Nephron (organoid): ENCODE results near the gene ADAMTSL1.

ENCODE experiments used
- H3K27ac Mint-ChIP-seq, 3 experiments: 2 replicates each; pipeline ENCODE4 v1.8.0; 2020; ENCODE audit warnings: mixed read lengths in 3 of 3, mild to moderate bottlenecking in 2 of 3, moderate library complexity in 1 of 3
- H3K27me3 Mint-ChIP-seq: 2 replicates; pipeline ENCODE4 v1.8.0; 2021; ENCODE audit warnings: low read depth, mild to moderate bottlenecking, moderate library complexity, mixed read lengths
- H3K36me3 Mint-ChIP-seq: 2 replicates; pipeline ENCODE4 v1.8.0; 2020; ENCODE audit warnings: low read depth, mixed read lengths
- H3K4me1 Mint-ChIP-seq: 2 replicates; pipeline ENCODE4 v1.8.0; 2020; ENCODE audit warnings: mixed read lengths
- H3K4me3 Mint-ChIP-seq, 3 experiments: 2 replicates each; pipeline ENCODE4 v1.8.0; 2020; ENCODE audit warnings: mild to moderate bottlenecking in 3 of 3, mixed read lengths in 3 of 3, moderate library complexity in 2 of 3
- H3K9me3 Mint-ChIP-seq: 2 replicates; pipeline ENCODE4 v1.8.0; 2020; ENCODE audit warnings: mixed read lengths
- CTCF ChIP-seq, 3 experiments: fragments of 200-600 bp; sonication (generic); IDR thresholded peaks; one replicate each; pipeline ENCODE4 v1.5.0; 2021; ENCODE audit warnings: antibody characterized with exemption in 3 of 3; ENCODE audit not compliant: unreplicated experiment in 3 of 3

ADAMTSL1 gene

DNA sequence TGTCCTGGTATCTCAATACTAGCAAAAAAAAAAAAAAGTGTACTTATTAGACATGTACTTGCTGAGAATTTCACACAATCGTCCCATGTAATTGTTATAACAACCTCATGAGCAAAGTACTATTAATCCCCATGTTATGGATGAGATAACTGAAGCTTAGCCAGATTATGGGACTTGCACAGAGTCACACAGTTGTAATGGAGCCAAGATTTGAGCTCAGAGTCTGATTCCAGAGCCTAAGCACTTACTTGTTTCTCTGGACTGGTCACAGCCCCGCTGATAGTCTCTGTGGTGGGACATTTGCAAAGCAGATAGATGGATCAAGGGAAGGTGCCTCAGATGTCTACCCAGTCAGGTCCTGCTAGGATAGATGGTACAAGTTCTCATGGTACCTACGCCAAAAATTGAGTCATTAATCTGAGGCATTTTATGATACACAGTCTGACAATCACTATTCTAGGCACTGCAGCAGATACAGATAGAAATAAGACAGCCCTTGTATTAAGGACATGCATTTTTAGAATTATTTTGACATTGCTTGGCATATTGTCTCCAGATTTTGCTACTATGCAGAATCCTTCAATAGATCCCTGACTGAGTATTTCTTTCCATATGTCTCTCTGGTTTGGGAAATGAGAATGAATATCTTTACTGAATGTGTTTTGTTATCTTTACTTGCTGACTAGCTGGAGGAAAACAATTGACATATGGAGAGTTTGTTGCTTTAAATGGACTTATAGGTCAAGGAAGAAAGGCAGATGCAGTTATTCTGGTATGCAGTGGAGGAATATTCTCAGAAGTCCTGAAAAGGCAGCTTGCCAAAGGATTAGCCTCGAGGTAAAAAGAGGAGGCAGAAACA lies 149.5 kb downstream of the ADAMTSL1 start:
- TF ChIP-seq CTCF (IDR thresholded peaks at IDR 0.05; ENCODE audit: unreplicated experiment in 3 of 3) = no peak
- Mint-ChIP-seq H3K4me1 (peaks cover 26% of the 10 kb centered on the region), H3K36me3 (peaks cover 16% of the 10 kb centered on the region)

DNA sequence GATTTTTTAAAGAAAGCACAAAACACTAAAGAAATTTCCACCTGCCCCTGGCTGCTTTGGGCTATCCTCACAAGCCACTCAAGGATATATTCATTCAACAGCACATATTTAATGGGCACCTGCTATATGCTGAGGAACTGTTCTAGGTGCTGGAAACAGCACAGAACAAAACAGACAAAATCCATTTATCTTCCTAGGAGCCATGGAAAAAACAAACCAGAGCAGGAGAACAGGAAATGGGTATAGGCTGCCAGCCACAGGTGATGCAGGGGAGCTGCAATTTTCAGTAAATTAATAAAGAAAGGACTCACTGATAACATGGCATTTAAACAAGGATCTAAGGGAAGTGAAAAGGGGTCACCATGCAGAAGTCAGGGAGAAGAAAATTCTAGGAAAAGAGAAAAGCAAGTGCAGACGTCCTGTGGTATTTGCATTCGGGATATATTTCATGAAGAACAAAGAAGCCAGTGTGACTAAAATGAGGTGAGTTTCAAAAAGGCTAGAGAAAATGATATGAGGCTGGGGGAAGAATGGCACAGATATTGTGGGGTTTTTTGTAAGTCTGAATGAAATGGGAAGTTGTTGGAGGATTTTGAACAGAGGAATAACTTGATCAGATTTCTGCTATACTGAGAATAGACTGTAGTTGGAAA lies 152.2 kb downstream of the ADAMTSL1 start:
- H3K4me1 Mint-ChIP-seq = peaks cover 8% of the 10 kb centered on the region
- H3K27me3 Mint-ChIP-seq = no peaks in the 10 kb centered on the region
- no peak overlapping the region for H3K27ac Mint-ChIP-seq
- peaks cover 16% of the 10 kb centered on the region for H3K36me3 Mint-ChIP-seq
- H3K4me3 Mint-ChIP-seq = no peak overlapping the region
- peaks cover 11% of the 10 kb centered on the region for H3K9me3 Mint-ChIP-seq
- TF ChIP-seq CTCF (IDR thresholded peaks at IDR 0.05; ENCODE audit: unreplicated experiment in 3 of 3) = no peak

More for the DNA sequence above, 149.5 kb downstream of the ADAMTSL1 start:
- Mint-ChIP-seq H3K27me3 (no peaks in the 10 kb centered on the region), H3K4me3 (no peak overlapping the region), H3K9me3 (peaks cover 10% of the 10 kb centered on the region), H3K27ac (peak overlapping the region in 2 of 3 experiments; percentile 7 to 36)

- peaks cover 9% of the 10 kb centered on the region for H3K4me1 Mint-ChIP-seq
- H3K4me3 Mint-ChIP-seq = no peak overlapping the region
- H3K9me3 Mint-ChIP-seq = peaks cover 11% of the 10 kb centered on the region
- no peak overlapping the region for H3K27ac Mint-ChIP-seq
- H3K27me3 Mint-ChIP-seq = no peaks in the 10 kb centered on the region
- TF ChIP-seq CTCF (IDR thresholded peaks at IDR 0.05; ENCODE audit: unreplicated experiment in 3 of 3) = no peak
- H3K36me3 Mint-ChIP-seq = peaks cover 11% of the 10 kb centered on the region
Measured at GRCh38 chr9:18629136-18629535, 155.2 kb downstream of the ADAMTSL1 start.

DNA sequence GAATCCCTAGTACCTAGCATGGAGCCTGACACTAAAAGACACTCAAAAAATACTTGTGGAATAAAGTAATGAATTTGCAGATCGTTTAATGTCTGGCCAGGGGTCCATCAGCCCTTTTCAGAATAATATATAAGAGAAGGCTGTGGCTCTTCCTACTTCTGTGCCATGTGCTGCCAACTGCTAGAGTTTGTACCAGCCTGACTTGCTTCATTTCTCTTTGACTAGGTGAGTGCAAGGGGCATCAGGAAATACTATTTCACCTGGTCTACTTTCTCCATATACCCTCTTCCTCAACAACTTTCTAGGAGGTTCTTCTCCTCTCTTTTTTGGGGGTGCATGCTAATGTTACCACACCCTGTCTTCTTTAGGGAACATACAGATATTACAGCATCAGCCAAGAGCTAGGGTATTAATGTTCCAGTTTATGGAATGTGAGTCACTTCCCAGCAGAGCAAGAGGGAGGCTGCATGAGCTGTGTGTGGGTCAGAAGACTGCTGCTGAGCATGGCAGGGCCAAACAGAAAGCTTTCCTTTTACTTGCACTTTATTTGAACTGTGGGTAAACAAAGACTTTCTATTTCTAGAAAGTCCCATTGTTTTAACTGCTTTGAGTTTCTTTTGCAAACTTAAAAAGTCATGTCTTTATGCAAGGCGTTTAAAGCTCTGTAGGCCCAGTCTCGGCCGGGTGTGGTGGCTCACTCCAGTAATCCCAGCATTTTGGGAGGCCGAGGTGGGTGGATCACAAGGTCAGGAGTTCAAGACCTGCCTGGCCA lies 158.9 kb downstream of the ADAMTSL1 start:
- H3K36me3 Mint-ChIP-seq = peaks cover 7% of the 10 kb centered on the region
- H3K4me3 Mint-ChIP-seq = no peak overlapping the region
- peak overlapping the region in 1 of 3 experiments; percentile 61 for H3K27ac Mint-ChIP-seq
- no peak for TF ChIP-seq CTCF (IDR thresholded peaks at IDR 0.05; ENCODE audit: unreplicated experiment in 3 of 3)
- peaks cover 4% of the 10 kb centered on the region for H3K9me3 Mint-ChIP-seq
- no peaks in the 10 kb centered on the region for H3K27me3 Mint-ChIP-seq
- peaks cover 25% of the 10 kb centered on the region for H3K4me1 Mint-ChIP-seq

- Mint-ChIP-seq H3K4me1 (peaks cover 53% of the 10 kb centered on the region), H3K27ac (peak overlapping the region; percentile 14 to 60 (median 21)), H3K27me3 (no peaks in the 10 kb centered on the region), H3K4me3 (no peak overlapping the region), H3K9me3 (no peaks in the 10 kb centered on the region), H3K36me3 (peaks cover 10% of the 10 kb centered on the region)
- no peak for TF ChIP-seq CTCF (IDR thresholded peaks at IDR 0.05; ENCODE audit: unreplicated experiment in 3 of 3)
Measured at GRCh38 chr9:18636781-18637180, 162.8 kb downstream of the ADAMTSL1 start.
